Measurements from ENCODE around the gene CDH4. TPM values are rescaled to one million over a fixed set of nuclear protein-coding genes. Genes with fewer than 3 reads are reported as not detected.

The CDH4 gene
- total and polyA plus RNA-seq, 2 donors (not counting 1 experiment from before 2014, with no cell fraction given), result not detected

DNA sequence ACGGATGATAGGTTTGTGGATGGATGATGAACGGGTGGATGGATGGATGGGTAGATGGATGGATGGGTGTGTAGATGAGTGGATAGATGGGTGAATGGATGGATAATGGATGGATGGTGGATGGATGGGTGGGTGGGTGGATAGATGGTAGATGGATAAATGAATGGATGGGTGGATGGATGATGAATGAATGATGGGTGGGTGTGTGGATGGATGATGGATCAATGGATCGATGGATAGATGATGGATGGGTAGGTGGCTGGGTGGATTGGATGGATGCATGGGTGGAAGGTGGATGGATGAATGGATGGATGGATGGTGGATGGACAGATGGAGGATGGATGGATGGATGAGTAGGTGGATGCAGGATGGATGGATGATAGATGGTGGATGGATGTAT is 419.5 kb downstream of the CDH4 start:
- ChIA-PET CTCF (no interaction called here), POLR2A (no interaction called here)
- ATAC-seq (ENCODE audit: low read depth) (no peak), DNase-seq (no peak)
- Mint-ChIP-seq H3K4me3 (no peak overlapping the region), H3K27me3 (no peaks in the 10 kb centered on the region), H3K27ac (no peak overlapping the region), H3K9me3 (ENCODE audit: insufficient read depth) (no peaks in the 10 kb centered on the region), H3K4me1 (no peaks in the 10 kb centered on the region)
- Histone ChIP-seq H3K27me3 (replicated peaks in 1 of 4; ENCODE audit: control extremely low read depth in 1 of 4, control insufficient read depth in 3 of 4, insufficient read depth in 4 of 4, low read length in 3 of 4) (no peaks in the 10 kb centered on the region), H3K9ac (ENCODE audit: low read length) (no peak overlapping the region), H3K4me3 (ENCODE audit: control extremely low read depth in 1 of 5, extremely low read depth in 1 of 5, insufficient read depth in 1 of 5, low read depth in 2 of 5, low read length in 4 of 5) (no peak overlapping the region), H3K27ac (ENCODE audit: low read length in 2 of 2) (no peak overlapping the region), H3K79me2 (ENCODE audit: control insufficient read depth, insufficient read depth, low read length) (no peaks in the 10 kb centered on the region), H3K36me3 (replicated peaks in 1 of 2; ENCODE audit: control extremely low read depth in 1 of 2, control insufficient read depth in 1 of 2, extremely low read depth in 1 of 2, insufficient read depth in 2 of 2, low read length in 1 of 2) (no peaks in the 10 kb centered on the region), H3K4me2 (replicated peaks; ENCODE audit: low read depth, low read length, poor library complexity, severe bottlenecking) (no peak overlapping the region), H2AFZ (ENCODE audit: insufficient read depth, low read depth, low read length, poor library complexity, severe bottlenecking) (no peak overlapping the region), H3K4me1 (ENCODE audit: control insufficient read depth in 2 of 2, insufficient read depth in 2 of 2, low read length in 2 of 2) (no peaks in the 10 kb centered on the region), H4K20me1 (ENCODE audit: control insufficient read depth, insufficient read depth, low read length, poor library complexity, severe bottlenecking) (no peaks in the 10 kb centered on the region), H3K9me3 (ENCODE audit: control extremely low read depth in 1 of 3, control insufficient read depth in 2 of 3, insufficient read depth in 1 of 3, low read length in 2 of 3) (peaks cover 0 to 35% (median 0%) of the 10 kb centered on the region in 3 donors)
- intact Hi-C loops (cut with micrococcal nuclease), result no loop called here
- TF ChIP-seq EZH2 (IDR thresholded peaks at IDR 0.05; ENCODE audit: borderline replicate concordance, insufficient read depth, low read depth, low read length, poor library complexity, severe bottlenecking), result no peak
- TF ChIP-seq, protein P1, sequence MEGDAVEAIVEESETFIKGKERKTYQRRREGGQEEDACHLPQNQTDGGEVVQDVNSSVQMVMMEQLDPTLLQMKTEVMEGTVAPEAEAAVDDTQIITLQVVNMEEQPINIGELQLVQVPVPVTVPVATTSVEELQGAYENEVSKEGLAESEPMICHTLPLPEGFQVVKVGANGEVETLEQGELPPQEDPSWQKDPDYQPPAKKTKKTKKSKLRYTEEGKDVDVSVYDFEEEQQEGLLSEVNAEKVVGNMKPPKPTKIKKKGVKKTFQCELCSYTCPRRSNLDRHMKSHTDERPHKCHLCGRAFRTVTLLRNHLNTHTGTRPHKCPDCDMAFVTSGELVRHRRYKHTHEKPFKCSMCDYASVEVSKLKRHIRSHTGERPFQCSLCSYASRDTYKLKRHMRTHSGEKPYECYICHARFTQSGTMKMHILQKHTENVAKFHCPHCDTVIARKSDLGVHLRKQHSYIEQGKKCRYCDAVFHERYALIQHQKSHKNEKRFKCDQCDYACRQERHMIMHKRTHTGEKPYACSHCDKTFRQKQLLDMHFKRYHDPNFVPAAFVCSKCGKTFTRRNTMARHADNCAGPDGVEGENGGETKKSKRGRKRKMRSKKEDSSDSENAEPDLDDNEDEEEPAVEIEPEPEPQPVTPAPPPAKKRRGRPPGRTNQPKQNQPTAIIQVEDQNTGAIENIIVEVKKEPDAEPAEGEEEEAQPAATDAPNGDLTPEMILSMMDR (IDR thresholded peaks at IDR 0.05), result no peak
- WGBS (ENCODE audit: insufficient coverage), result 96% methylated on average over 3 of the region's 3 CpGs

DNA sequence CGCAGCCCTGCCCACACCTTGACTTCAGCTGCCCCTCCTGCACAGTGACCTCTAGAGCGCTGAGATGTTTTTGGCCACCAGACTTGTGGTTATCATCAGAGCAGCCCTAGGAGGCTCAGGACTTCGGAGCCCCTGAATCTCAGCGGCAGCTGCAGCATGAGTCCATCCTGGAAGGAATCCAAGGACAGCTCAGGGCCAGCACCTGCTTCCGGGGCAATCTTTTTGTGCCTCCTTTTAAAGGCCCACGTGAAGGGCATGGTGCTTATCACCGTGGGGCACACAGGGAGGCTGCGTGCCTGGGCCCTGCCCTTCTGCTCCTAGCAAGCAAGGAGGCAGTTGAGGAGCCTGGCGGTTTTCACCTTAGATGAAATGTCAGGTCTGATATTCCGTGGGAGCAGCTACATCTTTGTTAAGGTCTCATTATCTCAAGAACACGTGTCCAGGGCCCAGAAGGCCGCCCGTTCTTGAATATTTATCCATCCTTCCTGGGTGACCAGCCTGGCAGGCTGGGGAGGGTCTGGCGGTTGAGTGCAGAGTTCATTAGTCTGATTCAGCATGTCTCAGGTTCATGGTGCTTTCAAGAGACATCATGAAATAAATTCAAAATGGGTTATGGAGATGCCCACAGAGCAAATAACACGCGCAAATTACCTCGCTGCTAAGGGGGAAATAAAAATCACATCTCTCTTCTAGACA is 421.2 kb downstream of the CDH4 start:
- Histone ChIP-seq H4K20me1 (ENCODE audit: control insufficient read depth, insufficient read depth, low read length, poor library complexity, severe bottlenecking) (no peaks in the 10 kb centered on the region), H3K79me2 (ENCODE audit: control insufficient read depth, insufficient read depth, low read length) (no peaks in the 10 kb centered on the region), H3K4me1 (ENCODE audit: control insufficient read depth in 2 of 2, insufficient read depth in 2 of 2, low read length in 2 of 2) (no peaks in the 10 kb centered on the region), H3K4me3 (ENCODE audit: control extremely low read depth in 1 of 5, extremely low read depth in 1 of 5, insufficient read depth in 1 of 5, low read depth in 2 of 5, low read length in 4 of 5) (no peak overlapping the region), H3K4me2 (replicated peaks; ENCODE audit: low read depth, low read length, poor library complexity, severe bottlenecking) (no peak overlapping the region), H3K9me3 (ENCODE audit: control extremely low read depth in 1 of 3, control insufficient read depth in 2 of 3, insufficient read depth in 1 of 3, low read length in 2 of 3) (peaks cover 0 to 27% (median 0%) of the 10 kb centered on the region in 3 donors), H3K27ac (ENCODE audit: low read length in 2 of 2) (no peak overlapping the region), H3K36me3 (replicated peaks in 1 of 2; ENCODE audit: control extremely low read depth in 1 of 2, control insufficient read depth in 1 of 2, extremely low read depth in 1 of 2, insufficient read depth in 2 of 2, low read length in 1 of 2) (no peaks in the 10 kb centered on the region), H3K27me3 (replicated peaks in 1 of 4; ENCODE audit: control extremely low read depth in 1 of 4, control insufficient read depth in 3 of 4, insufficient read depth in 4 of 4, low read length in 3 of 4) (no peaks in the 10 kb centered on the region), H2AFZ (ENCODE audit: insufficient read depth, low read depth, low read length, poor library complexity, severe bottlenecking) (no peak overlapping the region), H3K9ac (ENCODE audit: low read length) (no peak overlapping the region)
- ATAC-seq (ENCODE audit: low read depth) (no peak), DNase-seq (no peak)
- Mint-ChIP-seq H3K27ac (no peak overlapping the region), H3K27me3 (no peaks in the 10 kb centered on the region), H3K4me1 (no peaks in the 10 kb centered on the region), H3K9me3 (ENCODE audit: insufficient read depth) (peaks cover 3% of the 10 kb centered on the region), H3K4me3 (no peak overlapping the region)
- POLR2A ChIA-PET, result no interaction called here
- CTCF ChIA-PET, result no interaction called here
- no peak for TF ChIP-seq EZH2 (IDR thresholded peaks at IDR 0.05; ENCODE audit: borderline replicate concordance, insufficient read depth, low read depth, low read length, poor library complexity, severe bottlenecking)
- TF ChIP-seq, protein P1 (IDR thresholded peaks at IDR 0.05), result no peak
- intact Hi-C loops (cut with micrococcal nuclease), result no loop called here
- WGBS (ENCODE audit: insufficient coverage), result 88% methylated on average over 14 of the region's 17 CpGs

All from B cell (primary cell).